H9 (cell line): ENCODE results near the gene NEURL4. TPM values are rescaled to one million over a fixed set of nuclear protein-coding genes. Genes with fewer than 3 reads are reported as not detected.

Experiments
- DNase-seq: peaks from one replicate; pipeline ENCODE4 v3.0.0-alpha.2; 2017
- H2AFZ ChIP-seq: one replicate; pipeline ENCODE4 v1.6.1; 2013; ENCODE audit warnings: mild to moderate bottlenecking, low read length, control low read depth, moderate library complexity
- H2AK5ac ChIP-seq: 2 replicates; pipeline ENCODE4 v1.6.1; 2013; ENCODE audit warnings: low read length, control low read depth, mixed read lengths; ENCODE audit not compliant: insufficient read length
- H2BK120ac ChIP-seq: one replicate; pipeline ENCODE4 v1.6.1; 2013; ENCODE audit warnings: low read depth, mild to moderate bottlenecking, low read length, control low read depth, inconsistent platforms; ENCODE audit not compliant: poor library complexity, severe bottlenecking
- H2BK12ac ChIP-seq: 2 replicates; pipeline ENCODE4 v1.6.1; 2013; ENCODE audit warnings: low read length, control low read depth, mixed read lengths, low read depth; ENCODE audit not compliant: insufficient read length
- H2BK15ac ChIP-seq: 2 replicates; pipeline ENCODE4 v1.6.1; 2013; ENCODE audit warnings: low read depth, low read length, control low read depth
- H2BK20ac ChIP-seq: one replicate; pipeline ENCODE4 v1.6.1; 2013; ENCODE audit warnings: low read depth, mild to moderate bottlenecking, low read length, control low read depth, inconsistent platforms; ENCODE audit not compliant: poor library complexity, severe bottlenecking
- H2BK5ac ChIP-seq: 2 replicates; pipeline ENCODE4 v1.6.1; 2013; ENCODE audit warnings: low read length, control low read depth, mixed read lengths; ENCODE audit not compliant: insufficient read length
- H3K14ac ChIP-seq: 2 replicates; pipeline ENCODE4 v1.6.1; 2013; ENCODE audit warnings: low read length, control low read depth; ENCODE audit not compliant: insufficient read depth
- H3K18ac ChIP-seq: 2 replicates; pipeline ENCODE4 v1.6.1; 2013; ENCODE audit warnings: low read depth, mild to moderate bottlenecking, mixed read lengths, low read length, control low read depth; ENCODE audit not compliant: insufficient read length
- H3K23ac ChIP-seq: 2 replicates; pipeline ENCODE4 v1.6.1; 2013; ENCODE audit warnings: low read length, control low read depth, mixed read lengths, low read depth; ENCODE audit not compliant: insufficient read length
- H3K23me2 ChIP-seq: 2 replicates; pipeline ENCODE4 v1.6.1; 2013; ENCODE audit warnings: low read depth, mild to moderate bottlenecking, mixed read lengths, low read length, control low read depth; ENCODE audit not compliant: insufficient read length, poor library complexity, severe bottlenecking
- H3K27ac ChIP-seq: 2 replicates; pipeline ENCODE4 v1.5.1; 2013; ENCODE audit warnings: low read length, control low read depth, mixed read lengths, low read depth; ENCODE audit not compliant: insufficient read length
- H3K27me3 ChIP-seq: 2 replicates; pipeline ENCODE4 v1.6.1; 2013; ENCODE audit warnings: low read length, control low read depth, inconsistent platforms; ENCODE audit not compliant: insufficient read depth
- H3K4ac ChIP-seq: 2 replicates; pipeline ENCODE4 v1.6.1; 2013; ENCODE audit warnings: low read depth, mild to moderate bottlenecking, control low read depth, inconsistent platforms, low read length, moderate library complexity
- H3K4me1 ChIP-seq: 2 replicates; pipeline ENCODE4 v1.6.1; 2013; ENCODE audit warnings: low read length, control low read depth, inconsistent platforms; ENCODE audit not compliant: insufficient read depth
- H3K4me2 ChIP-seq: 2 replicates; pipeline ENCODE4 v1.6.1; 2013; ENCODE audit warnings: low read length, control low read depth, mixed read lengths; ENCODE audit not compliant: insufficient read length, insufficient read depth
- H3K56ac ChIP-seq: 2 replicates; pipeline ENCODE4 v1.6.1; 2013; ENCODE audit warnings: low read depth, mild to moderate bottlenecking, mixed read lengths, low read length, control low read depth; ENCODE audit not compliant: insufficient read length
- H3K79me1 ChIP-seq: 2 replicates; pipeline ENCODE4 v1.6.1; 2013; ENCODE audit warnings: low read depth, mild to moderate bottlenecking, moderate library complexity, low read length, control low read depth, inconsistent platforms; ENCODE audit not compliant: insufficient read depth, poor library complexity, severe bottlenecking
- H3K79me2 ChIP-seq: 2 replicates; pipeline ENCODE4 v1.6.1; 2013; ENCODE audit warnings: low read length, control low read depth, inconsistent platforms; ENCODE audit not compliant: insufficient read depth
- H3K9ac ChIP-seq: 2 replicates; pipeline ENCODE4 v1.6.1; 2013; ENCODE audit warnings: low read length, control low read depth, mixed read lengths; ENCODE audit not compliant: insufficient read length; ENCODE audit errors: extremely low read depth
- H3K9me3 ChIP-seq: one replicate; pipeline ENCODE4 v1.6.1; 2013; ENCODE audit warnings: low read depth, low read length, inconsistent platforms; ENCODE audit not compliant: control insufficient read depth
- H3T11ph ChIP-seq: one replicate; pipeline ENCODE4 v1.6.1; 2013; ENCODE audit warnings: mild to moderate bottlenecking, low read length, control low read depth, inconsistent platforms
- H4K20me1 ChIP-seq: one replicate; pipeline ENCODE4 v1.6.1; 2013; ENCODE audit not compliant: control insufficient read depth, insufficient read length, insufficient read depth
- H4K5ac ChIP-seq: 2 replicates; pipeline ENCODE4 v1.6.1; 2013; ENCODE audit warnings: low read depth, mild to moderate bottlenecking, mixed read lengths, low read length, control low read depth; ENCODE audit not compliant: insufficient read length
- H4K8ac ChIP-seq: replicated peaks from 2 replicates; pipeline ENCODE4 v1.6.1; 2013; ENCODE audit warnings: low read length, control low read depth, mixed read lengths, low read depth; ENCODE audit not compliant: insufficient read length
- H4K91ac ChIP-seq: 2 replicates; pipeline ENCODE4 v1.6.1; 2013; ENCODE audit warnings: low read depth, mild to moderate bottlenecking, moderate library complexity, mixed read lengths, low read length, control low read depth; ENCODE audit not compliant: insufficient read length
- H3K27ac Mint-ChIP-seq, 3 experiments: 2 replicates in 2 of 3; 3 replicates in 1 of 3; pipeline ENCODE4 v1.8.0; 2020 to 2021; ENCODE audit warnings: mixed read lengths in 3 of 3, mild to moderate bottlenecking in 1 of 3, moderate library complexity in 1 of 3
- H3K27me3 Mint-ChIP-seq: 2 replicates; pipeline ENCODE4 v1.8.0; 2021; ENCODE audit warnings: low read depth, mild to moderate bottlenecking, moderate library complexity, mixed read lengths
- H3K36me3 Mint-ChIP-seq, 3 experiments: 2 replicates in 2 of 3; 3 replicates in 1 of 3; pipeline ENCODE4 v1.8.0; 2020 to 2021; ENCODE audit warnings: low read depth in 3 of 3, mixed read lengths in 3 of 3; ENCODE audit not compliant: insufficient read depth in 1 of 3
- H3K4me1 Mint-ChIP-seq, 2 experiments: 2 replicates each; pipeline ENCODE4 v1.8.0; 2020; ENCODE audit warnings: mixed read lengths in 2 of 2
- H3K4me3 Mint-ChIP-seq, 2 experiments: 2 replicates in 1 of 2; 3 replicates in 1 of 2; pipeline ENCODE4 v1.8.0; 2020 to 2021; ENCODE audit warnings: mild to moderate bottlenecking in 2 of 2, mixed read lengths in 2 of 2, moderate library complexity in 1 of 2
- H3K9me3 Mint-ChIP-seq, 2 experiments: 2 replicates in 1 of 2; 3 replicates in 1 of 2; pipeline ENCODE4 v1.8.0; 2020; ENCODE audit warnings: mild to moderate bottlenecking in 2 of 2, mixed read lengths in 2 of 2, moderate library complexity in 1 of 2
- WGBS: extraction: QIAGEN DNeasy Blood & Tissue Kit; methylation state at CpG from one replicate; pipeline ENCODE4 v1.1.7; 2013; ENCODE audit warnings: missing lambda C conversion rate, low lambda C conversion rate, mixed read lengths; ENCODE audit not compliant: insufficient read length; ENCODE audit errors: extremely low coverage; 5-methylcytosine and 5-hydroxymethylcytosine counted together
- long read RNA-seq: library from polyadenylated mRNA; unstranded; transcript quantifications from one replicate; pipeline ENCODE4 v2.0.0, GENCODE V29; 2020
- total RNA-seq: library from RNA; stranded (reverse); gene quantifications from 2 replicates; pipeline ENCODE4 v1.2.1, GENCODE V29; 2021
- TF ChIP-seq, protein P1 (sequence below): fragments of 200-600 bp; sonication (generic); conservative IDR thresholded peaks from 3 replicates; pipeline ENCODE4 v1.8.0; 2021; ENCODE audit warnings: antibody characterized with exemption, mild to moderate bottlenecking

Gene NEURL4
- 54.8 and 55.4 TPM in 2 replicates for total RNA-seq
- long read RNA-seq, full-length matches to known transcripts, result 1 of 19 reads
- long read RNA-seq, partial matches to known transcripts, result 11 of 19 reads
- long read RNA-seq, other reads (novel, unspliced or antisense), result 7 of 19 reads

DNA sequence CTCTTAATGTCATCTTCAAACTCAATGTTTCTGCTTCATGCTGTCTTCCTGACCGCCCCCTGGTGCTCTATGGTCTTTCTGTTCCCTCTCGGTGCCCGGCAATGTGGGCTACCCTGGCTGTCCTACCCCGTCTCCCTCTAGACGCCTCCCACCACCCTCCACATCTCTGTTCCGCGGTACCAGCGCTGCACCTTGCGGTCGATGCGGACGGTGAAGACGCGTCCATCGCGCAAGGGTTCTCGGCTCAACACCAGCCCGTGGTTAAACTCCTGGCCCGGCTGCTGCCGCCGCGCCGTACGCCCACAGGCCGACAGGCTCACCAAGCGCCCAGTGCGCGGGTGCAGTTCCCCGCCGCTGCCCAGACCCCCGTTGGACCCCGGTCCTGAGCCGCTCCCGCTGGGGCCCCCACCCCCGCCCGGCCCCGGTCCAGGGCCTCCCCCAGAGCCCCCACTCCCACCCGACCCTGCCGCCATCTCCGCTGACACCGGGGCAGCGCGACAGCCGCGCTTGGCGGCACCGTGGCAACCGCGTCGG, at the start of gene NEURL4:
Gene NEURL4 (minus strand): TSS at position 496 of the 534 bp plus-strand sequence. CDS start 23 bp downstream, at position 473.
- no peak within 1 kb of the TSS for H2BK20ac ChIP-seq
- H2AFZ ChIP-seq, result no peak within 1 kb of the TSS
- no peaks in the 10 kb centered on the region for H4K20me1 ChIP-seq
- H3K9ac ChIP-seq, result peak within 1 kb of the TSS; percentile 77
- no peak within 1 kb of the TSS for H3K27ac ChIP-seq
- no peak within 1 kb of the TSS for H4K91ac ChIP-seq
- Mint-ChIP-seq H3K27me3 (no peaks in the 10 kb centered on the region), H3K4me1 (peaks cover 22 to 23% of the 10 kb centered on the region in 2 experiments), H3K4me3 (peak within 1 kb of the TSS; percentile 88 to 97), H3K27ac (peak within 1 kb of the TSS; percentile 97 to 98 (median 97)), H3K36me3 (peaks cover 5 to 27% (median 26%) of the 10 kb centered on the region in 3 experiments; a peak in 6 of 7 replicates), H3K9me3 (no peaks in the 10 kb centered on the region)
- H2BK5ac ChIP-seq, result no peak within 1 kb of the TSS
- H2BK12ac ChIP-seq, result no peak within 1 kb of the TSS
- WGBS, result no CpG with 5 or more reads among the region's 50 CpGs
- no peak within 1 kb of the TSS for H2AK5ac ChIP-seq
- H3T11ph ChIP-seq, result no peak within 1 kb of the TSS
- no peak for DNase-seq
- TF ChIP-seq, protein P1, sequence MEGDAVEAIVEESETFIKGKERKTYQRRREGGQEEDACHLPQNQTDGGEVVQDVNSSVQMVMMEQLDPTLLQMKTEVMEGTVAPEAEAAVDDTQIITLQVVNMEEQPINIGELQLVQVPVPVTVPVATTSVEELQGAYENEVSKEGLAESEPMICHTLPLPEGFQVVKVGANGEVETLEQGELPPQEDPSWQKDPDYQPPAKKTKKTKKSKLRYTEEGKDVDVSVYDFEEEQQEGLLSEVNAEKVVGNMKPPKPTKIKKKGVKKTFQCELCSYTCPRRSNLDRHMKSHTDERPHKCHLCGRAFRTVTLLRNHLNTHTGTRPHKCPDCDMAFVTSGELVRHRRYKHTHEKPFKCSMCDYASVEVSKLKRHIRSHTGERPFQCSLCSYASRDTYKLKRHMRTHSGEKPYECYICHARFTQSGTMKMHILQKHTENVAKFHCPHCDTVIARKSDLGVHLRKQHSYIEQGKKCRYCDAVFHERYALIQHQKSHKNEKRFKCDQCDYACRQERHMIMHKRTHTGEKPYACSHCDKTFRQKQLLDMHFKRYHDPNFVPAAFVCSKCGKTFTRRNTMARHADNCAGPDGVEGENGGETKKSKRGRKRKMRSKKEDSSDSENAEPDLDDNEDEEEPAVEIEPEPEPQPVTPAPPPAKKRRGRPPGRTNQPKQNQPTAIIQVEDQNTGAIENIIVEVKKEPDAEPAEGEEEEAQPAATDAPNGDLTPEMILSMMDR, result no peak
- no peak within 1 kb of the TSS for H2BK15ac ChIP-seq
- no peak within 1 kb of the TSS; the same call in 1 of the 2 replicates for H3K14ac ChIP-seq
- peak within 1 kb of the TSS; percentile 62 for H3K18ac ChIP-seq
- H3K23ac ChIP-seq, result no peak within 1 kb of the TSS
- peak within 1 kb of the TSS; percentile 93 for H3K4me2 ChIP-seq
- no peaks in the 10 kb centered on the region for H3K4me1 ChIP-seq
- no peak within 1 kb of the TSS for H4K8ac ChIP-seq
- no peak within 1 kb of the TSS for H3K56ac ChIP-seq
- no peaks in the 10 kb centered on the region for H3K27me3 ChIP-seq
- no peak within 1 kb of the TSS for H2BK120ac ChIP-seq
- H3K9me3 ChIP-seq, result no peaks in the 10 kb centered on the region
- H3K79me2 ChIP-seq, result peaks cover 2% of the 10 kb centered on the region; the same call in 1 of the 2 replicates
- H4K5ac ChIP-seq, result no peak within 1 kb of the TSS
- H3K79me1 ChIP-seq, result no peaks in the 10 kb centered on the region
- H3K23me2 ChIP-seq, result peaks cover 14% of the 10 kb centered on the region
- no peak within 1 kb of the TSS for H3K4ac ChIP-seq
